ENCODE results near the gene LPIN2. TPM values are rescaled to one million over a fixed set of nuclear protein-coding genes. Genes with fewer than 3 reads are reported as not detected.
A peak's percentile ranks its signal among the peaks of the same experiment; 100 is the strongest.

Gene LPIN2
- total and polyA plus RNA-seq, 2 of the 13 experiments (the other 11 are each of a cell fraction or from before 2014, with no cell fraction given): 46.0 to 119 TPM

DNA sequence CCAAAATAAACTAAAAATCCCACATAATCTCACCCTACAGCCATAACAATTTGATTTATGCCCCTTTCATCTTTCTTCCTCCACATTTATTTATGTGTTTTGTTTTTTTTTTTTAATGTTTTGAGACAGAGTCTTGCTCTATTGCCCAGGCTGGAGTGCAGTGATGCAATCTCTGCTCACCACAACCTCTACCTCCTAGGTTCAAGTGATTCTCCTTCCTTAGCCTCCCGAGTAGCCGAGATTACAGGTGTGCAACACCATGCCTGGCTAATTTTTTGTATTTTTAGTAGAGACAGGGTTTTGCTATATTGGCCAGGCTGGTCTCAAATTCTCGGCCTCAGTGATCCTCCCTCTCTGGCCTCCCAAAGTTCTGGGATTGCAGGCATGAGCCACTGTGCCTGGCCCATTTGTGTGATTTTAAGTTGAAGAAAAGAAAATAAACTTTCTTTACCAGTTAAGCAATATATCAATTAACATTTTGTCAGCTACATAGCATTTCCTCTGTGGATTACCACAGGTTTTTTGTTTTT lies 35.9 kb upstream of the LPIN2 start:
- intact Hi-C loops (cut with micrococcal nuclease; ENCODE audit: unreplicated experiment) (no loop called here), in situ Hi-C loops (cut with HindIII; ENCODE audit: extremely low pct_ligation_motif_present, low pct_unique_long_range_greater_than_20kb) (loop anchor here (25.0 kb wide), 1 partner anchor 563 kb away; no protein-coding TSS in a partner anchor)
- H2AFZ ChIP-seq (ENCODE audit: low read length): no peak overlapping the region
- WGBS (ENCODE audit: low lambda C conversion rate): 91% methylated on average over 3 of the region's 3 CpGs
- DNase-seq (ENCODE audit: low spot score): no peak
- H3K27ac ChIP-seq (ENCODE audit: extremely low read length, insufficient read depth, low read length): peak overlapping the region; percentile 1
- CTCF ChIA-PET (ENCODE audit: low intra/inter-chr PET ratio, low total read pairs): no interaction called here
- peaks cover 87% of the 10 kb centered on the region for H3K4me1 ChIP-seq (ENCODE audit: insufficient read depth, low read length)
- no peak overlapping the region for H3K4me2 ChIP-seq (ENCODE audit: low read depth, low read length)
- no peak overlapping the region for H3K4me3 ChIP-seq (replicated peaks in 1 of 3; ENCODE audit: insufficient read depth in 1 of 3, low read depth in 2 of 3, low read length in 3 of 3)
- H3K79me2 ChIP-seq (ENCODE audit: insufficient read depth, low read length): no peaks in the 10 kb centered on the region
- no peak for FAIRE-seq
- H3K27me3 ChIP-seq (ENCODE audit: control insufficient read depth in 1 of 2, insufficient read depth in 2 of 2, low read length in 2 of 2): no peaks in the 10 kb centered on the region
- ATAC-seq: no peak
- H3K36me3 ChIP-seq (replicated peaks in 1 of 2; ENCODE audit: control insufficient read depth in 1 of 2, insufficient read depth in 2 of 2, low read length in 2 of 2): no peaks in the 10 kb centered on the region
- POLR2A ChIA-PET: no interaction called here
- H3K9me3 ChIP-seq (ENCODE audit: low read length): no peaks in the 10 kb centered on the region
- no TSS peak for BruUV-seq (replicated peaks)
- H4K20me1 ChIP-seq (ENCODE audit: insufficient read depth, low read length): no peaks in the 10 kb centered on the region
- H3K9ac ChIP-seq (ENCODE audit: insufficient read depth, low read depth, low read length): no peak overlapping the region
- TF ChIP-seq MYC (CRISPR knock-in tag; IDR thresholded peaks at IDR 0.05; ENCODE audit: borderline replicate concordance) (no peak), ZNF121 (CRISPR knock-in tag; IDR thresholded peaks at IDR 0.05) (peak; percentile 88), ZNF569 (CRISPR knock-in tag; IDR thresholded peaks at IDR 0.05; ENCODE audit: borderline replicate concordance) (no peak), TBX2 (CRISPR knock-in tag; IDR thresholded peaks at IDR 0.05; ENCODE audit: borderline replicate concordance) (no peak), SALL1 (CRISPR knock-in tag; IDR thresholded peaks at IDR 0.05) (no peak), RBM22 (optimal IDR thresholded peaks at IDR 0.05; ENCODE audit: low read length) (no peak), NCOR1 (IDR thresholded peaks at IDR 0.05; ENCODE audit: borderline replicate concordance, low read length) (no peak), ZNF562 (CRISPR knock-in tag; IDR thresholded peaks at IDR 0.05; ENCODE audit: borderline replicate concordance) (no peak), RNF2 (conservative IDR thresholded peaks at IDR 0.05; ENCODE audit: low read depth) (no peak), KMT2A (CRISPR knock-in tag; IDR thresholded peaks at IDR 0.05) (no peak), CEBPG (CRISPR knock-in tag; IDR thresholded peaks at IDR 0.05) (peak; percentile 33; the same call in 1 of the 2 replicates), CHD4 (IDR thresholded peaks at IDR 0.05; ENCODE audit: borderline replicate concordance, low read length) (0 out of 2 replicates have a peak, but pooled peaks have one; percentile 37), ARNT (IDR thresholded peaks at IDR 0.05) (no peak)
- TF ChIP-seq, protein P1, sequence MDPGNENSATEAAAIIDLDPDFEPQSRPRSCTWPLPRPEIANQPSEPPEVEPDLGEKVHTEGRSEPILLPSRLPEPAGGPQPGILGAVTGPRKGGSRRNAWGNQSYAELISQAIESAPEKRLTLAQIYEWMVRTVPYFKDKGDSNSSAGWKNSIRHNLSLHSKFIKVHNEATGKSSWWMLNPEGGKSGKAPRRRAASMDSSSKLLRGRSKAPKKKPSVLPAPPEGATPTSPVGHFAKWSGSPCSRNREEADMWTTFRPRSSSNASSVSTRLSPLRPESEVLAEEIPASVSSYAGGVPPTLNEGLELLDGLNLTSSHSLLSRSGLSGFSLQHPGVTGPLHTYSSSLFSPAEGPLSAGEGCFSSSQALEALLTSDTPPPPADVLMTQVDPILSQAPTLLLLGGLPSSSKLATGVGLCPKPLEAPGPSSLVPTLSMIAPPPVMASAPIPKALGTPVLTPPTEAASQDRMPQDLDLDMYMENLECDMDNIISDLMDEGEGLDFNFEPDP (CRISPR knock-in tag; conservative IDR thresholded peaks at IDR 0.05): no peak
- TF ChIP-seq, protein P2, sequence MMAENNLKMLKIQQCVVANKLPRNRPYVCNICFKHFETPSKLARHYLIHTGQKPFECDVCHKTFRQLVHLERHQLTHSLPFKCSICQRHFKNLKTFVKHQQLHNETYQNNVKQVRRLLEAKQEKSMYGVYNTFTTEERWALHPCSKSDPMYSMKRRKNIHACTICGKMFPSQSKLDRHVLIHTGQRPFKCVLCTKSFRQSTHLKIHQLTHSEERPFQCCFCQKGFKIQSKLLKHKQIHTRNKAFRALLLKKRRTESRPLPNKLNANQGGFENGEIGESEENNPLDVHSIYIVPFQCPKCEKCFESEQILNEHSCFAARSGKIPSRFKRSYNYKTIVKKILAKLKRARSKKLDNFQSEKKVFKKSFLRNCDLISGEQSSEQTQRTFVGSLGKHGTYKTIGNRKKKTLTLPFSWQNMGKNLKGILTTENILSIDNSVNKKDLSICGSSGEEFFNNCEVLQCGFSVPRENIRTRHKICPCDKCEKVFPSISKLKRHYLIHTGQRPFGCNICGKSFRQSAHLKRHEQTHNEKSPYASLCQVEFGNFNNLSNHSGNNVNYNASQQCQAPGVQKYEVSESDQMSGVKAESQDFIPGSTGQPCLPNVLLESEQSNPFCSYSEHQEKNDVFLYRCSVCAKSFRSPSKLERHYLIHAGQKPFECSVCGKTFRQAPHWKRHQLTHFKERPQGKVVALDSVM (CRISPR knock-in tag; IDR thresholded peaks at IDR 0.05): peak; percentile 91
- TF ChIP-seq, protein P3, sequence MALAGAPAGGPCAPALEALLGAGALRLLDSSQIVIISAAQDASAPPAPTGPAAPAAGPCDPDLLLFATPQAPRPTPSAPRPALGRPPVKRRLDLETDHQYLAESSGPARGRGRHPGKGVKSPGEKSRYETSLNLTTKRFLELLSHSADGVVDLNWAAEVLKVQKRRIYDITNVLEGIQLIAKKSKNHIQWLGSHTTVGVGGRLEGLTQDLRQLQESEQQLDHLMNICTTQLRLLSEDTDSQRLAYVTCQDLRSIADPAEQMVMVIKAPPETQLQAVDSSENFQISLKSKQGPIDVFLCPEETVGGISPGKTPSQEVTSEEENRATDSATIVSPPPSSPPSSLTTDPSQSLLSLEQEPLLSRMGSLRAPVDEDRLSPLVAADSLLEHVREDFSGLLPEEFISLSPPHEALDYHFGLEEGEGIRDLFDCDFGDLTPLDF (CRISPR knock-in tag; IDR thresholded peaks at IDR 0.05): no peak
- TF ChIP-seq, protein P4, sequence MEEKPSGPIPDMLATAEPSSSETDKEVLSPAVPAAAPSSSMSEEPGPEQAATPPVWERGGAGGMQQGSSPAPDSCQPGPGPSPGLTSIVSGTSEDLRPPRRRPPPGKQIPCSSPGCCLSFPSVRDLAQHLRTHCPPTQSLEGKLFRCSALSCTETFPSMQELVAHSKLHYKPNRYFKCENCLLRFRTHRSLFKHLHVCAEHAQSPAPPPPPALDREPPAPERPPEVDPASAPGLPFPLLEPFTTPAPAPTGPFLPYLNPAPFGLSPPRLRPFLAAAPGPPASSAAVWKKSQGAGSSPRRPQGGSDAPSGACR (CRISPR knock-in tag; IDR thresholded peaks at IDR 0.05): no peak
- TF ChIP-seq, protein P5, sequence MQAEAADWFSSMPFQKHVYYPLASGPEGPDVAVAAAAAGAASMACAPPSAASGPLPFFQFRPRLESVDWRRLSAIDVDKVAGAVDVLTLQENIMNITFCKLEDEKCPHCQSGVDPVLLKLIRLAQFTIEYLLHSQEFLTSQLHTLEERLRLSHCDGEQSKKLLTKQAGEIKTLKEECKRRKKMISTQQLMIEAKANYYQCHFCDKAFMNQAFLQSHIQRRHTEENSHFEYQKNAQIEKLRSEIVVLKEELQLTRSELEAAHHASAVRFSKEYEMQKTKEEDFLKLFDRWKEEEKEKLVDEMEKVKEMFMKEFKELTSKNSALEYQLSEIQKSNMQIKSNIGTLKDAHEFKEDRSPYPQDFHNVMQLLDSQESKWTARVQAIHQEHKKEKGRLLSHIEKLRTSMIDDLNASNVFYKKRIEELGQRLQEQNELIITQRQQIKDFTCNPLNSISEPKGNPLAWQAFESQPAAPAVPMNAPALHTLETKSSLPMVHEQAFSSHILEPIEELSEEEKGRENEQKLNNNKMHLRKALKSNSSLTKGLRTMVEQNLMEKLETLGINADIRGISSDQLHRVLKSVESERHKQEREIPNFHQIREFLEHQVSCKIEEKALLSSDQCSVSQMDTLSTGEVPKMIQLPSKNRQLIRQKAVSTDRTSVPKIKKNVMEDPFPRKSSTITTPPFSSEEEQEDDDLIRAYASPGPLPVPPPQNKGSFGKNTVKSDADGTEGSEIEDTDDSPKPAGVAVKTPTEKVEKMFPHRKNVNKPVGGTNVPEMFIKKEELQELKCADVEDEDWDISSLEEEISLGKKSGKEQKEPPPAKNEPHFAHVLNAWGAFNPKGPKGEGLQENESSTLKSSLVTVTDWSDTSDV (CRISPR knock-in tag; IDR thresholded peaks at IDR 0.05): no peak

All from HepG2 (cell line).